Measurements from ENCODE around the gene HSPB6. TPM values are rescaled to one million over a fixed set of nuclear protein-coding genes. Genes with fewer than 3 reads are reported as not detected.

HSPB6 gene
- total and polyA plus RNA-seq, 7 donors, result 303 to 1,308 (median 664) TPM

DNA sequence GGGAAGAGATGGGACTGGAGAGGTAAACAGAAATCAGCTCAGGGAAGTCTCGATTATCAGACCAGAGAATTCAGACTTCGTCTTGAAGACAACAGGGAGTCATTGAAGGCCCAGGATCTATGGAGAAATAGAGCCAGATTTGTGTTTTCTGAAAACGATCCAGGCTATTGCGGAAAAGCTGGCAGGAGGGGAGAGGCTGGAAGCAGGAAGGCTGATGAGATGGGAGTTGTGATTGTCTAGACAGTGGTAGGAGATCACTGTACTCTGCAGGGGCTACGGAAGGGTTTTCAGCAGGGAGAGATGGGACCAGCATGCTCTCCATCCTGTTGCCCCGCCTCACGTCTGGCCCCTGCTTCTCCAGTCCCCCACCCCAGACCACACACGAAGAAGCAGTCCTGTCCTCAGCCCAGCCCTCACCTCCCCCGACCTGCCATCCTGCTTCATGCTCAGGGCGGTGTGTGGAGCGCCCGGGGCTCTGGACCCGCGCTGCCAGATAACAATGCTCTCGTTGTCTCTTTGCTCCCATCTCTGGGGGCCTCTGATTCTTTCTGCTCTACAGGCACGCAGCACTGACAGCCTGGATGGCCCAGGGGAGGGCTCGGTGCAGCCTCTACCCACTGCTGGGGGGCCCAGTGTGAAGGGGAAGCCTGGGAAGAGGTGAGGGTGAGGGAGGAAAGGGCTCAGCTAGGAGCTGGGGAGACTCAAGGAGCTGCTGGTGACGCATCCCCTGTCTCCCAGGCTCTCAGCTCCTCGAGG lies 20.4 kb upstream of the HSPB6 start:
- Histone ChIP-seq H3K27ac (no peak overlapping the region), H3K4me3 (no peak overlapping the region), H3K4me1 (peaks cover 7% of the 10 kb centered on the region), H3K27me3 (ENCODE audit: insufficient read depth in 3 of 3, low read length in 2 of 3) (no peaks in the 10 kb centered on the region), H3K36me3 (ENCODE audit: insufficient read depth in 1 of 2, low read depth in 1 of 2) (peaks cover 0 to 32% of the 10 kb centered on the region in 2 donors), H3K9me3 (no peaks in the 10 kb centered on the region)
- TF ChIP-seq, protein P1, sequence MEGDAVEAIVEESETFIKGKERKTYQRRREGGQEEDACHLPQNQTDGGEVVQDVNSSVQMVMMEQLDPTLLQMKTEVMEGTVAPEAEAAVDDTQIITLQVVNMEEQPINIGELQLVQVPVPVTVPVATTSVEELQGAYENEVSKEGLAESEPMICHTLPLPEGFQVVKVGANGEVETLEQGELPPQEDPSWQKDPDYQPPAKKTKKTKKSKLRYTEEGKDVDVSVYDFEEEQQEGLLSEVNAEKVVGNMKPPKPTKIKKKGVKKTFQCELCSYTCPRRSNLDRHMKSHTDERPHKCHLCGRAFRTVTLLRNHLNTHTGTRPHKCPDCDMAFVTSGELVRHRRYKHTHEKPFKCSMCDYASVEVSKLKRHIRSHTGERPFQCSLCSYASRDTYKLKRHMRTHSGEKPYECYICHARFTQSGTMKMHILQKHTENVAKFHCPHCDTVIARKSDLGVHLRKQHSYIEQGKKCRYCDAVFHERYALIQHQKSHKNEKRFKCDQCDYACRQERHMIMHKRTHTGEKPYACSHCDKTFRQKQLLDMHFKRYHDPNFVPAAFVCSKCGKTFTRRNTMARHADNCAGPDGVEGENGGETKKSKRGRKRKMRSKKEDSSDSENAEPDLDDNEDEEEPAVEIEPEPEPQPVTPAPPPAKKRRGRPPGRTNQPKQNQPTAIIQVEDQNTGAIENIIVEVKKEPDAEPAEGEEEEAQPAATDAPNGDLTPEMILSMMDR (IDR thresholded peaks at IDR 0.05), result no peak
- ATAC-seq (no peak), DNase-seq (no peak)
- WGBS, 3 donors, result 64 to 72% (median 69%) methylated on average over 16 to 19 of the region's 19 CpGs
- intact Hi-C loops (cut with DNase I), result no loop called here

DNA sequence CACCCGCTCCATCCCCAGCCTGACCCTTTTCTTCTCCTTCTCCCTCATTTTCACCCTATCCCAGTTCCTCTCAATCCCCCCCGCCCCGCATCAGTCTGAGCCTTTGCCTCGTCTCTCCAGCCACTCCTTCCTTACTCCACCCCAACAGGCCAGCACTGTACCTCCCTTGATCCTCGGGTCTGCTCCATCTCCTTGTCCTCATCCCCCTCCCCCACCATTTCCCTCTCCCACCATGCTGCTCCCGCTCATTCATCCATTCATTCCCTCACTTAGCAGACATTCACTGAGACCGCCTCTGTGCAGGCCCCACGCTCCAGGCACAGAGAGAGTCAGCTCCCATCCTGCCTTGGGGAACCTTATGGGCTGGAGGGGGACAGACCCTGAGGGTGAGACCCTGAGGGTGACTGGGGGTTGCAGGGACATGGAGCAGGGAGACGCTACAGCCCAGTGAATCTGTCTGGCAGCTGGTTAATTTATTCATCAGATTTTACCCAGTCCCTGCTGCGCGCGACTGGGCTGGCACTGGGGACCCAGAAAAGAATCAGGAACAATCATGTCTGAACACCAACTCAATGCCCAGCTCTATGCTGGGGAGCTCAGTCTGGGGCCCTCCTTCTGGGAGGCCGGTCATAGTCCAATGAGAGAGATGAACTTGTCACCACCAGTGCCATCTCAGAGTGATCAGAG lies 19.4 kb upstream of the HSPB6 start:
- no peaks in the 10 kb centered on the region for H3K9me3 ChIP-seq
- intact Hi-C loops (cut with DNase I), result no loop called here
- TF ChIP-seq, protein P1 (IDR thresholded peaks at IDR 0.05), result no peak
- DNase-seq (no peak), ATAC-seq (no peak)
- no peaks in the 10 kb centered on the region for H3K27me3 ChIP-seq (ENCODE audit: insufficient read depth in 3 of 3, low read length in 2 of 3)
- peaks cover 7% of the 10 kb centered on the region for H3K4me1 ChIP-seq
- 54 to 59% (median 56%) methylated on average over 13 of the region's 13 CpGs for WGBS, 3 donors
- peaks cover 0 to 27% of the 10 kb centered on the region in 2 donors for H3K36me3 ChIP-seq (ENCODE audit: insufficient read depth in 1 of 2, low read depth in 1 of 2)
- no peak overlapping the region for H3K27ac ChIP-seq
- peak overlapping the region; percentile 95 for H3K4me3 ChIP-seq

DNA sequence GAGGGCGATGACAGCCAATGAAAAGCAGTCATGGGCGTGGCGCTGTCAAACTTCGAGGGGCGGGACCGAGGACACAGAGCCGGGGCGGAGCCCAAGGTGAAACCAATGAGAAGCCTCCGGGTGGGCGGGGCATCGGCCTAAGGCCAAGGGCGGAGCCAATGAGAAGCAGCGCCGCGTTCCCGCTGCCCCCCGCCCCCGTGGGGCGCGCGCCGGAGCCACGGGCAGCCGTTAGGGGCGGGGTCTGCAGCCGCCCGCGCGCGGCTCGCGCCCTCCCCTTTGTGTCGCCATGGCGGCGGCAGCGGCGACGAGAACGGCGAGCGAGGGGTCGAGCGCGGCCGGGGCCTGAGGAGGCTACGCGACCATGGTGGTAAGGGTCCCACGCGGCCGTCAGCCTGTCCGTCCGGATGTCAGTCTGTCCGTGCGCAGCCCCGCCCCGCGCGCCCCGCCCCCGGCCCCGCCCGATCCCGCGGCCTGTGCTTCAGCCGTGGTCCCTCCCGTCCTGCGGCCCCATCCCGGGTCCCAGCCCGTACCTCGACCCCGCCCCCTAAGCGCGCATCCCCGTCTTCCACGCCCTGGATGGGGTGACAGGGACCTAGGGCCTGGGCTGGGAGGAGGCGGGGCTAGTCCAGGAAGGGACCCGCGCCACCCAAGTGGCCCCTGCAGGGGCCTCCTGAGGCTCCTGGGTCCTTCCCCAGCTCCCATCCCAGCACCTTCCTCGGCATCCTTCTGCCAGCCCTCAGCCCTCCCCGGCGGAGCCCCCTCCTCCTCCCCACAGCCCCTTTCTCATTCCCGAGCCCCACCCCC lies 18.7 kb upstream of the HSPB6 start, which contains the start of gene ARHGAP33:
Gene ARHGAP33, plus strand, starts transcription at position 267 of the 804 bp plus-strand sequence. Its CDS starts 95 bp downstream, at position 362.
- ATAC-seq, result peak; percentile 98 to 100 (median 99)
- Histone ChIP-seq H3K4me3 (peak within 1 kb of the TSS; percentile 95), H3K4me1 (peaks cover 7% of the 10 kb centered on the region), H3K36me3 (ENCODE audit: insufficient read depth in 1 of 2, low read depth in 1 of 2) (peaks cover 0 to 19% of the 10 kb centered on the region in 2 donors), H3K27ac (peak within 1 kb of the TSS; percentile 30), H3K9me3 (no peaks in the 10 kb centered on the region), H3K27me3 (ENCODE audit: insufficient read depth in 3 of 3, low read length in 2 of 3) (no peaks in the 10 kb centered on the region)
- TF ChIP-seq, protein P1 (IDR thresholded peaks at IDR 0.05), result no peak
- DNase-seq, result peak; percentile 99 to 100
- 0 to 1% (median 0%) methylated on average over 42 to 82 of the region's 82 CpGs for WGBS, 3 donors
- intact Hi-C loops (cut with DNase I), result no loop called here

DNA sequence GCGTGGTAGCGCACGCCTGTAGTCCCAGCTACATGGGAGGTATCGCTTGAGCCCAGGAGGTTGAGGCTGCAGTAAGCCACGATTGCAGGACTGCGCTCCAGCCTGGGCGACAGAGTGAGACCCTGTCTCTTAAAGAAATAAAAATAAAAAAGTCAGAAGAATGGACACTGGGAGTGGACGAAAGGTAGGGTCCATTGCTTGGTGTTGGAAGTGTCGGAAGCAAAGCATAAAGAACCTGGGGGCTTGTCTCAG lies 18.1 kb upstream of the HSPB6 start:
- H3K27me3 ChIP-seq (ENCODE audit: insufficient read depth in 3 of 3, low read length in 2 of 3), result no peaks in the 10 kb centered on the region
- no peak overlapping the region for H3K27ac ChIP-seq
- H3K36me3 ChIP-seq (ENCODE audit: insufficient read depth in 1 of 2, low read depth in 1 of 2), result peaks cover 0 to 15% of the 10 kb centered on the region in 2 donors
- H3K4me1 ChIP-seq, result peaks cover 7% of the 10 kb centered on the region
- 7 to 34% (median 21%) methylated on average over 9 of the region's 9 CpGs for WGBS, 3 donors
- TF ChIP-seq, protein P1 (IDR thresholded peaks at IDR 0.05), result no peak
- intact Hi-C loops (cut with DNase I), result no loop called here
- DNase-seq (no peak), ATAC-seq (peak; percentile 9 to 43 (median 20))
- H3K4me3 ChIP-seq, result peak overlapping the region; percentile 95
- H3K9me3 ChIP-seq, result no peaks in the 10 kb centered on the region

Data from psoas muscle (tissue), 8 donors.